ENCODE results near the gene PLEKHB2.

Gene PLEKHB2

GRCh38 chr2:131058920-131059319, 46.2 kb upstream of the PLEKHB2 start:
- Histone ChIP-seq H3K4ac (ENCODE audit: low read depth, low read length) (peak overlapping the region; percentile 31), H3K23ac (ENCODE audit: low read length) (no peak overlapping the region), H3K18ac (ENCODE audit: low read length) (no peak overlapping the region), H4K91ac (ENCODE audit: low read depth, low read length) (no peak overlapping the region), H3K4me1 (ENCODE audit: control insufficient read depth in 1 of 2, insufficient read depth in 2 of 2, low read length in 2 of 2) (peaks cover 0 to under 1% of the 10 kb centered on the region in 2 experiments), H3K14ac (ENCODE audit: low read length) (no peak overlapping the region), H3K4me3 (ENCODE audit: low read depth, low read length) (no peak overlapping the region), H2AK5ac (ENCODE audit: low read length) (no peak overlapping the region), H2BK5ac (ENCODE audit: low read depth, low read length, poor library complexity) (no peak overlapping the region), H4K12ac (ENCODE audit: low read depth, low read length) (no peak overlapping the region), H4K8ac (ENCODE audit: low read depth, low read length) (no peak overlapping the region), H3K27ac (ENCODE audit: low read depth, low read length) (no peak overlapping the region), H2BK120ac (ENCODE audit: insufficient read depth, low read length, poor library complexity) (no peak overlapping the region), H3K36me3 (ENCODE audit: control insufficient read depth in 1 of 2, insufficient read depth in 2 of 2, low read length in 2 of 2) (peaks cover 29 to 51% of the 10 kb centered on the region in 2 experiments), H3K79me1 (ENCODE audit: low read length) (no peaks in the 10 kb centered on the region), H3K9ac (ENCODE audit: low read length) (no peak overlapping the region), H2BK12ac (ENCODE audit: low read length) (no peak overlapping the region), H2AFZ (ENCODE audit: insufficient read depth, low read length, poor library complexity) (no peak overlapping the region), H3K4me2 (ENCODE audit: low read length) (no peak overlapping the region), H3K27me3 (ENCODE audit: insufficient read depth, low read length) (no peaks in the 10 kb centered on the region), H3K9me3 (ENCODE audit: insufficient read depth, low read depth, low read length) (no peaks in the 10 kb centered on the region), H3K79me2 (ENCODE audit: control insufficient read depth, insufficient read depth, low read length, poor library complexity) (peaks cover 16% of the 10 kb centered on the region)
- WGBS (ENCODE audit: extremely low coverage, insufficient coverage, insufficient read length) = no CpG with 5 or more reads among the region's 4 CpGs
- DNase-seq = no peak

- Histone ChIP-seq H3K4me2 (ENCODE audit: low read length) (peak overlapping the region; percentile 34), H3K4me3 (ENCODE audit: low read depth, low read length) (no peak overlapping the region), H4K8ac (ENCODE audit: low read depth, low read length) (no peak overlapping the region), H3K14ac (ENCODE audit: low read length) (no peak overlapping the region), H3K9me3 (ENCODE audit: insufficient read depth, low read depth, low read length) (no peaks in the 10 kb centered on the region), H2BK12ac (ENCODE audit: low read length) (peak overlapping the region; percentile 44), H3K79me1 (ENCODE audit: low read length) (no peaks in the 10 kb centered on the region), H3K9ac (ENCODE audit: low read length) (no peak overlapping the region), H3K36me3 (ENCODE audit: control insufficient read depth in 1 of 2, insufficient read depth in 2 of 2, low read length in 2 of 2) (peaks cover 14 to 31% of the 10 kb centered on the region in 2 experiments), H3K23ac (ENCODE audit: low read length) (no peak overlapping the region), H4K91ac (ENCODE audit: low read depth, low read length) (no peak overlapping the region), H3K18ac (ENCODE audit: low read length) (peak overlapping the region; percentile 65), H3K27me3 (ENCODE audit: insufficient read depth, low read length) (no peaks in the 10 kb centered on the region), H2AFZ (ENCODE audit: insufficient read depth, low read length, poor library complexity) (no peak overlapping the region), H3K4me1 (ENCODE audit: control insufficient read depth in 1 of 2, insufficient read depth in 2 of 2, low read length in 2 of 2) (peaks cover 5 to 7% of the 10 kb centered on the region in 2 experiments), H4K12ac (ENCODE audit: low read depth, low read length) (no peak overlapping the region), H2BK5ac (ENCODE audit: low read depth, low read length, poor library complexity) (no peak overlapping the region), H3K27ac (ENCODE audit: low read depth, low read length) (no peak overlapping the region), H2AK5ac (ENCODE audit: low read length) (no peak overlapping the region), H2BK120ac (ENCODE audit: insufficient read depth, low read length, poor library complexity) (no peak overlapping the region), H3K79me2 (ENCODE audit: control insufficient read depth, insufficient read depth, low read length, poor library complexity) (peaks cover 16% of the 10 kb centered on the region), H3K4ac (ENCODE audit: low read depth, low read length) (peak overlapping the region; percentile 30)
- WGBS (ENCODE audit: extremely low coverage, insufficient coverage, insufficient read length) = 100% methylated on average over 1 of the region's 11 CpGs
- no peak for DNase-seq
Measured at GRCh38 chr2:131063501-131064283, 41.4 kb upstream of the PLEKHB2 start.

- peaks cover 14 to 30% of the 10 kb centered on the region in 2 experiments for H3K36me3 ChIP-seq (ENCODE audit: control insufficient read depth in 1 of 2, insufficient read depth in 2 of 2, low read length in 2 of 2)
- H3K4me3 ChIP-seq (ENCODE audit: low read depth, low read length) = no peak overlapping the region
- H2BK120ac ChIP-seq (ENCODE audit: insufficient read depth, low read length, poor library complexity) = no peak overlapping the region
- no peaks in the 10 kb centered on the region for H3K79me1 ChIP-seq (ENCODE audit: low read length)
- no peak overlapping the region for H3K27ac ChIP-seq (ENCODE audit: low read depth, low read length)
- WGBS (ENCODE audit: extremely low coverage, insufficient coverage, insufficient read length) = no CpG with 5 or more reads among the region's 14 CpGs
- H3K9me3 ChIP-seq (ENCODE audit: insufficient read depth, low read depth, low read length) = no peaks in the 10 kb centered on the region
- H2AK5ac ChIP-seq (ENCODE audit: low read length) = no peak overlapping the region
- H3K18ac ChIP-seq (ENCODE audit: low read length) = no peak overlapping the region
- H3K4ac ChIP-seq (ENCODE audit: low read depth, low read length) = no peak overlapping the region
- H3K4me2 ChIP-seq (ENCODE audit: low read length) = peak overlapping the region; percentile 12
- no peak overlapping the region for H2BK5ac ChIP-seq (ENCODE audit: low read depth, low read length, poor library complexity)
- H3K4me1 ChIP-seq (ENCODE audit: control insufficient read depth in 1 of 2, insufficient read depth in 2 of 2, low read length in 2 of 2) = peaks cover 5 to 7% of the 10 kb centered on the region in 2 experiments
- H2BK12ac ChIP-seq (ENCODE audit: low read length) = no peak overlapping the region
- peaks cover 10% of the 10 kb centered on the region for H3K79me2 ChIP-seq (ENCODE audit: control insufficient read depth, insufficient read depth, low read length, poor library complexity)
- H2AFZ ChIP-seq (ENCODE audit: insufficient read depth, low read length, poor library complexity) = no peak overlapping the region
- no peak overlapping the region for H3K23ac ChIP-seq (ENCODE audit: low read length)
- H4K91ac ChIP-seq (ENCODE audit: low read depth, low read length) = no peak overlapping the region
- no peaks in the 10 kb centered on the region for H3K27me3 ChIP-seq (ENCODE audit: insufficient read depth, low read length)
- H3K14ac ChIP-seq (ENCODE audit: low read length) = no peak overlapping the region
- H4K12ac ChIP-seq (ENCODE audit: low read depth, low read length) = no peak overlapping the region
- H3K9ac ChIP-seq (ENCODE audit: low read length) = no peak overlapping the region
- no peak overlapping the region for H4K8ac ChIP-seq (ENCODE audit: low read depth, low read length)
- no peak for DNase-seq
Measured at GRCh38 chr2:131064589-131065512, 40.3 kb upstream of the PLEKHB2 start.

GRCh38 chr2:131067465-131068125, 37.5 kb upstream of the PLEKHB2 start:
- Histone ChIP-seq H4K12ac (ENCODE audit: low read depth, low read length) (no peak overlapping the region), H3K27ac (ENCODE audit: low read depth, low read length) (no peak overlapping the region), H2BK120ac (ENCODE audit: insufficient read depth, low read length, poor library complexity) (no peak overlapping the region), H3K4me2 (ENCODE audit: low read length) (no peak overlapping the region), H3K79me1 (ENCODE audit: low read length) (no peaks in the 10 kb centered on the region), H3K4me3 (ENCODE audit: low read depth, low read length) (no peak overlapping the region), H2AK5ac (ENCODE audit: low read length) (no peak overlapping the region), H3K9ac (ENCODE audit: low read length) (no peak overlapping the region), H3K18ac (ENCODE audit: low read length) (no peak overlapping the region), H3K4me1 (ENCODE audit: control insufficient read depth in 1 of 2, insufficient read depth in 2 of 2, low read length in 2 of 2) (peaks cover 5 to 7% of the 10 kb centered on the region in 2 experiments), H2BK5ac (ENCODE audit: low read depth, low read length, poor library complexity) (no peak overlapping the region), H4K8ac (ENCODE audit: low read depth, low read length) (no peak overlapping the region), H3K23ac (ENCODE audit: low read length) (no peak overlapping the region), H3K36me3 (ENCODE audit: control insufficient read depth in 1 of 2, insufficient read depth in 2 of 2, low read length in 2 of 2) (peaks cover 16 to 36% of the 10 kb centered on the region in 2 experiments), H3K4ac (ENCODE audit: low read depth, low read length) (peak overlapping the region; percentile 39), H2BK12ac (ENCODE audit: low read length) (no peak overlapping the region), H2AFZ (ENCODE audit: insufficient read depth, low read length, poor library complexity) (no peak overlapping the region), H3K9me3 (ENCODE audit: insufficient read depth, low read depth, low read length) (no peaks in the 10 kb centered on the region), H3K27me3 (ENCODE audit: insufficient read depth, low read length) (no peaks in the 10 kb centered on the region), H3K14ac (ENCODE audit: low read length) (no peak overlapping the region), H3K79me2 (ENCODE audit: control insufficient read depth, insufficient read depth, low read length, poor library complexity) (peaks cover 4% of the 10 kb centered on the region), H4K91ac (ENCODE audit: low read depth, low read length) (no peak overlapping the region)
- no CpG with 5 or more reads among the region's 2 CpGs for WGBS (ENCODE audit: extremely low coverage, insufficient coverage, insufficient read length)
- no peak for DNase-seq

Data from trophoblast cell (in vitro differentiated cells and primary cell).